SW 1271 (cell line): ENCODE data around the gene ITSN1.
"Not testable (repeated sequence)": the region's sequence is repeated elsewhere in the genome, so short reads cannot be mapped to it uniquely, and the experiment has no call there.

Experiments
- DNase-seq, 2 experiments: peaks; one replicate each; lab custom pipeline; 2025; lab: John Stamatoyannopoulos, UW

ITSN1 gene

DNA sequence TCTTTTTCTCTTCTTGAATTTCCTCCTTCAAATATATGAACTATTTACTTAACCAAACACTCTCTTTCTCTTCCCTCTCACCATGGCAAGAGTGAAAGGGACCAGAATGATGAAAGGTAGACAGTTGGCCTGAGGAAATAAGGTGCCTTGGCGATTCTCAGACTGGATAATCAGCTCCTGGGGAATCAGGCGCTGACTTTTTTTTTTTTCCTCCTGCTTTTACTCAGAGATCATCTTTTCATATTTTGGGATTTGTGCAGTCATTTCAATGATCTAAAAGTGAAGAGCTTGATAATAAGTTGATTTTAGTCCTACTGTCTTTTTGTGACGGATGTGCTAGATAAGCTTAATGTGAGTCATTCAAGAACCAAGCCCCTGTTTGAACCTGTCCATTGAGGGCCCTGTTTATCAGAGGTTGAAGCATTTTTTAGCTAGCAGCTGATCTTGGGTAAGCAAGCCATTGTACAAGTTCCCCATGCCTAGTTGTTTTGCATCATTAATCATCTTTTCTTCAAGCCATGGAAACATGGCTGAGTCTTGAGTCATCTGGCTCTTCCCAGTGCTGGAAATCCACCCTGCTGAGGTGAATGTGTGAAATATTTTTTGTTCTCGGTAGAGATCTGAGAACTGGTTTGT is 40.8 kb downstream of the ITSN1 start:
- DNase-seq: peak; percentile 64 to 83

DNA sequence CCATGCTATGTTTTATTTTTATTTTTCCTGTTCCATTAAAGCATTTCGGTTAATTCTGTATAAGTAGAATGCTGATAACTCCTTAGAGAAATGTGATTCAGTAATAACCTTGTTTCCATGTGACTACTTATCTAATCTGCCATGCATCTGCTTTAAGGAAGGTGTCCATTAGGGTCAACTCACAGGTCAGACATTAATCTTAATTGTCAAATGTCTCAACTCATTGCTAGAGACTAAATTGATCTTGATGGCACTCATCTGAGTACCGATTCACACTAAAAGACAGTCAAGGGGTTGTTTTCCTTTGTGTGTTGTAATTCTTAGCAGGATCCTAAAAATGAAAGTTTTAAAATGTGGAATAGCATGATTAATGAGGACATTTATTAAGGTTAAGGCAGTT is 41.8 kb downstream of the ITSN1 start:
- DNase-seq: no peak

DNA sequence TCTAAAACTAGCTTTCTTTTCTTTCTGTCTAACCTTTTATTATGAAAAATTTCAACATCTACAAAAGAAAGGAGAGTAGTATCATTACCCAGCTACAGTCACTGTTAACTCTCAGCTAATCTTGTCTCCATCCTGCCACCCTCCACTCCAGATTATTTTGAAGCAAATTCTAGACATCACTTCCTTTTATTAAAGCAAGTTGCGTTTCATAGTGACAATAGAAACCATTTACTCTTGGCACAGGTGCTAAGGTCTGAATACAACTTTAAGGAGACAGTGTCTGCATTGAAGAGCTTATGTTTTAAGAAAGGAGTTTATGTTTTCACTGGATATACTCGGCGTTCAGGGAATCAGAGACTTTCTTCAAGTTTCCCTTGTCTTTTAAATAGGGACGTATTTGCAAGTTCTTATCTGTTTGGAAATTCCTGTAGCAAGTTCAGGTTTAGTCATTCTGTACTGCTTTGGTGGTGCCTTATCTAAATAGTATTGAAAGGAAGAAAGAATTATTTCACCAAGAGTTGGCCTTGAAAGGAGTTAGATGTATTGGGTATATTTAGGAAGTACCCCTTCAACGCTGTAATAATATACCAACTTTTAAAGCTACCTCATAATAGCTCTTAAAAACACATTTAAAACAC is 42.7 kb downstream of the ITSN1 start:
- DNase-seq: no peak

DNA sequence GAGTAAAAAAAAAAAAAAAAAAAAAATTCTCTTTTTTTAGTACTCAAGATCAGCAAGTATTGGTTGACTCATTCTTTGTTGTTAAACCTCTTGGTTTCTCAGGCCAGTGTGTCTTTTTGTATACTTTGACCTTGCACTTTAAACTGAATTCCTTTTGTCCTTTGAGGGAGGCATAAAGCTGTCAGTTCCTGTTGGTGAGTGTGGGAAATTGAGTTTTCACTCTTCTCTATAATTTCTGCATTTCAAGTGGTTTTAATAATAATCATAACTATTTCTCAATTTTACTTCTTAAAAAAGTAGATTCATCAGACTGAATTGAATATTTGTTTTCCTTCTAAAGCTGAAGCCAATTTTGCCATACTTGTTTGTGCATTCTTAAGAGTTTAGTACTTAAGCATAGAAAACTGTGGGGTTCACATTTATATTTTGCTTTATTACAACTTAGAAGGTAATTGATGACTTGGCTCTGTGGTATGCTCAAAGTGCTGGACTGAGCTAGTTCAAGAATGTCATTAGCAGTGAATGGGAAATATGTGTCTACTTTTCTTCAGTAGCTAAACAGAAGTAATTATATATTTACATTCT is 43.4 kb downstream of the ITSN1 start:
- peak in 1 of 2 experiments; percentile 45 for DNase-seq

DNA sequence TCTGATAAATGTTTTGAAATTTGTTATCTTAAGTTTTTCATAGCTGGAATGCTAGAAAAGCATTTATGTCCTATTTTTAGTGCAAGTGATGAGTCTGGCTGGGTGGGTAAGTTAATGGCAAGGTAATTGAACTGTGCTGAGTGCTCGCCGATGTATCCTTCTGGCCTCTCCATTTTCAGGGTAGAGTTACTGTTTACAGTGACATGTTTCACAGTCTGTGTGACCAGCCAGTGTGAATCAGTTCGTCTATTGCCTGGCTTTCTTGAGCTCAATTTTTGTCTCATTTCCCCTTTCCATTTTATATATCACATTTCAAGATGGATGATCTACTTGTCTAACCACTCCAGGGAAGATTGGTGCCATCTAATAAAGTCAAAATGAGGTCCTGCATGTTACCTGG is 44.1 kb downstream of the ITSN1 start:
- DNase-seq: no peak

DNA sequence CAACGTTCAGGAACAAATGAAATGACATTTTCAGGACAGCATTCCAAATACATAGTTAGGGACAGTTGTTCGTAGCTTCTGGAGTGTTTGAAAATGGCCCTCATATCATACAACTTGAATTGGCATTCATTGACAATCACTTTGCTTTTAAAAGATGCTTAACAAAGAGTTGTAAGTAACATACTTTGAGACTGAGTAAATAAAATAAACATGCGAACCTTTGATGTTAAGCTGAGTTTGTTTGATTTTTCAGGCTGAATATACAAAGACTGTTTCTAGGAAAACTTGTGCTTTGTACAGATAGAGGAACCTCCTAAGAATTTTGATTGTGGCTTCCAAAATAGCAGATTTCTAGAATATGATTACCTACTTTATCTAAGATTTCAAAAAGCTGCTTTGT is 45.3 kb downstream of the ITSN1 start:
- DNase-seq: no peak

DNA sequence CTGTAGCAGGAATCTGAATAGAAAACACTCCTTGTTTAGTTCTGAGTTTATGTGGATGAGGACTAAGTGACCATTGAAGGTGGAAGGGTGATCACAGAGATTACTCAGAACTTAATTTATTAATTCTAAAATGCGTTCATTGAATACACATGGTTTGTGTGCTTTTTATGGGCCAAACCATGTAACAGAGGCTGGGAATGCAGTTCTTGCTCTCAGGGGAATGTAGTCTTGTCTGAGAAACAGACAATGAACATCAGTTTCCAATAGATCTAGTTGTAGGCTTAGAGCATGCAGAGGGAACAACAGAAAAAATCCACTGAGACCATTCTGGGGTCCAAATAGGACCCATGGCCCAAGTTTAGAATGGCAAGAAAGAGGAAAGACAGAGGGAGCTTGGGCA is 46.1 kb downstream of the ITSN1 start:
- no peak for DNase-seq

DNA sequence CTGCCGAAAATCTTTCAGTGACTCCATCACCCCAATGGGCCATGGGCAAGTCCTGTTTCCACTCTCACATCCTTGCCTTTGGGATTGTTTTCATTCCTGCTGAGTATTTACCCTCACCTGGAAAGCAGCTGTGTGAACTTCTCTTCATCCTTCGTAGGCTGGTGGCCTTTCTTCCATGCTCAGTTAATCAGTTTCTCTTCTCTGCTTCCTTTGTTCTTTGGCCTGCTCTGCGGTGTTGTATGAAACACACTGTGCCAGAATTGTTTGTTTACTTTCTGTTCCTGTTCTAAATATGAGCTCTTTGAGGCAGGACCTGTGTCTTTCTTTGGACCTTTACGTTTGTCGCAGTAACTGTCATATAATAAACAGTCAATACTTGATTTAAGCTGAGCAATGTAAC is 48.6 kb downstream of the ITSN1 start:
- DNase-seq: no peak

DNA sequence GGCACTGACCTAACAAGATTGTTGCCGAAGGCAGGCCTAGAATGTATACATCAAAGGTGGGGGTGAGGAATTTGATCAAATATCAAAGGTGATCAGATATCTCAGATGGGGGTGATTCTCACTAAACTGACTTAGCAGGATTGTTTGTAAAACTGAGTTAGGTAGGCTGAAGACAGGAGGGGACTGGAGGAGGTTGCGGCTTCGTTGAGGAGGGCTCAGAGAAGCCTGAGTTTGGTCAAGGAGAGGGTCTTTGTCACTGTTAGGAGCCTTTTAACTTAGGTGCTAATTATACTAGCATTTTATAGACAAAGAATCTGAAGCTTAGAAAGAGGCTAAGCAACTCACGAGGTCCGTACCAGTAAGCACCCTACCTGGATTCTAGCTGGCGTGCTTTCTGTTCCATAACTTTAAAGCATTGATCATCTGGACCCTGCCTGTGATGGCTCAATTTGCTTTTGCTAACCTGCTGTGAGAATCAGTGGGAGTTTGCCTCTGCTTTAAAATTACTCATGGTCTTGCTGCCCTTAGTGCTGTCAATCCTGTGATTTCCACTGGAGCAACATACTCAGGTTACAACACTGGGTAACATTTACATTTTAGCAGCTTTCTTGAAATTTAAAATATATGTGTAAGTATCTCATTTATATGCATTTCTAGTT is 49.8 kb downstream of the ITSN1 start:
- no peak for DNase-seq

DNA sequence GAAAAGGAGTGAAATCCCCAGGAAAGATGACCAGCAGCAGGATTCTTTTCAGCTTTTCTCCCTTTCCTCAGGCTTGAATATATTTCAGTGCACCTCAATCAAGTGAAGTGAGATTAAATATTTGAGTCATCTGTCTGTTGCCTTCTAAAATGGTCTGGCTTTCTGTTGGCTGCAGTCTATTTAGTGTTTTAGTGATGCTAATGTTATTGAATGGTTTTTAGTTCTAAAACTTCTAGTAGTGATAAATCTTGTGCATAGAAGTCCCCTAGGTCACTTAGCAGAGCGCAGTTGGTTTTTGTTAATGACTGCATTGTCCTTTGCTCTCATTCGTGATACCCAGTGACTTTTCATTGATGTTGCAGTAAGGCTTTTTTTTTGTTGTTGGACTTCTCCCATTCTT is 53.5 kb downstream of the ITSN1 start:
- DNase-seq: no peak

DNA sequence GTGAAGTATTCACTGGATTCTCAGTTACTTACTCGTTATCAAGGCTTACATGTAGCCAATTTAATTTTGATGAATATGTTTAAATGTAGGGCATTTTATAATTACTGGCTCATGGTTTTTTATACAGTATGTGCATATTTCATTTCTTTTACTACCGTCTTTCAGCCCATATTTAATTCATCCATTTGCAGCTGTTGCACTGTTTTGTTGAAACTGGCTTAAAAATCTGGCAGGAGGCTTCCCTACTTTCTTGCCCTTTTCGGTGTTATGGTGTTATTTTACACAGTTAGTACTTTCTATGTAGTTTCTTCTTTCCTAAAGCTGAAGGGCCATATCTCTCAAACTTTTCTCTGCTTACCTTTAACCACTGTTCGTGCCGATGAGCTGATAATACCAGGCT is 54.2 kb downstream of the ITSN1 start:
- DNase-seq: no peak

DNA sequence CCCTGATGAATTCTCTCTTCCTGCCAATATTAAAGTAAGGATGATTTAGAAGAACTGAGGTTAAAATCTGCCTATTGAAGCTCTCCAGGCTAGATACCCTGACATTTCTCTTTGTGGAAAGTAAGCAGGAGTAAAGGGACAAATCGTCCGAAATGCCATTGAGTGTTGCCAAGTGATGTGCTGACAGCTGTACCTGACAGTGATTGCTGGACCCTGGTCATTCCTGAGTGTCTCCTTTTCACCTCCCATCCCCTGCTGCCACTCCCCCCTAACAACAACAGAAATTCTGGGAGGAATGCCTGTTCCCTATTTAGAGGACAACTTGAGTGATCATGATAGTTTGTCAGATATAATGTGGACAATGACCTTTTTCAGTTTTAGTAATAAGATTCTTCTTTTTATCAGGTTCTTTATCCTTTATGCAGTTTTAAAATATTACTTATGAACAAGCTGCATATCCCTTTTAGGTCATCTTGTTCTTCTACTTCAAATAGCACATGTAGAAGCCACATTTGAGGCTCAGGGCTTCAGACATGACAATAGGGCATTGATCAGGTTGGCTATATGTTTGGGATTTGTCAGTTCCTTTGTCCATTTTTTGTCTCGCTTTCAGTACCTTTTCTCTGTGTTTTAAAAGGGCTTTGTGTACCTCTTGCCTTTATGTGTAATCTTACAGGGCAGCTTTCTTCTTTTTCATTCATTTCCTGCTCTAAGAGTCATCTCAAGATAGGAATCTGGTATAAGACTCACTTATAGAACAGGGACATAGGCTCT is 56.0 kb downstream of the ITSN1 start:
- DNase-seq: no peak

DNA sequence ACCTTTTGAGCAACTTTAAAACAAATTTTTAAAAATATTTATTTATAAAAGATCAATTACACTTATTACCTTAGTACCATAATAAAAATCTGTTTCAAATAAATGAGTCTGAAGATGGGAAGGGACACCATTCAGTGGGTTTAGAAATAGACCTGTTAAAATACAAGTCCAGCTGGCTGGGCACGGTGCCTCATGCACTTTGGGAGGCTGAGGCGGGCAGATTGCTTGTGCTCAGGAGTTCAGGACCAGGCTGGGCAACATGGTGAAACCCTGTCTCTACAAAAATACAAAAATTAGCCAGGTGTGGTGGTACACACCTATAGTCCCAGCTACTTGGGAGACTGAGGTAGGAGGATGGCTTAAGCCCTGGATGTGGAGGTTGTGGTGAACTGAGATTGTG is 57.0 kb downstream of the ITSN1 start:
- no peak for DNase-seq

DNA sequence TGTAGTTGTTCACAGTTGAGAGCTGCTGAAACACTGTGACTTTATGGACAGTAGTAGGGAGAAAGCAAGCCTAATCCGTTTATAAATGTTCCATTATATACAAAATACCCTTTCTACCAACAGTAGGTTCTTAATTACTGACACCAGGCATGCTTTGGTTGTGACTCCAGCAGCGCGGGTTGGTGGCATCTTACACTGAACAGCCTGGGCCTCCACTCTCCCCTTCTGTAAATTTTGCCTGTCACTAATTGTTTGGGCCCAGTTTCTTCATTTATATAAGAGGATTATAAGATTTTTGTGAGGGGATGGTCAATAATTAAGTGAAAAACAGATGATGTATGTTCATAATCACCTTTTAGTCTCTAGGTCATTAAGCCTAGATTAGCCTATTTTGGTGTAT is 58.2 kb downstream of the ITSN1 start:
- no peak for DNase-seq

DNA sequence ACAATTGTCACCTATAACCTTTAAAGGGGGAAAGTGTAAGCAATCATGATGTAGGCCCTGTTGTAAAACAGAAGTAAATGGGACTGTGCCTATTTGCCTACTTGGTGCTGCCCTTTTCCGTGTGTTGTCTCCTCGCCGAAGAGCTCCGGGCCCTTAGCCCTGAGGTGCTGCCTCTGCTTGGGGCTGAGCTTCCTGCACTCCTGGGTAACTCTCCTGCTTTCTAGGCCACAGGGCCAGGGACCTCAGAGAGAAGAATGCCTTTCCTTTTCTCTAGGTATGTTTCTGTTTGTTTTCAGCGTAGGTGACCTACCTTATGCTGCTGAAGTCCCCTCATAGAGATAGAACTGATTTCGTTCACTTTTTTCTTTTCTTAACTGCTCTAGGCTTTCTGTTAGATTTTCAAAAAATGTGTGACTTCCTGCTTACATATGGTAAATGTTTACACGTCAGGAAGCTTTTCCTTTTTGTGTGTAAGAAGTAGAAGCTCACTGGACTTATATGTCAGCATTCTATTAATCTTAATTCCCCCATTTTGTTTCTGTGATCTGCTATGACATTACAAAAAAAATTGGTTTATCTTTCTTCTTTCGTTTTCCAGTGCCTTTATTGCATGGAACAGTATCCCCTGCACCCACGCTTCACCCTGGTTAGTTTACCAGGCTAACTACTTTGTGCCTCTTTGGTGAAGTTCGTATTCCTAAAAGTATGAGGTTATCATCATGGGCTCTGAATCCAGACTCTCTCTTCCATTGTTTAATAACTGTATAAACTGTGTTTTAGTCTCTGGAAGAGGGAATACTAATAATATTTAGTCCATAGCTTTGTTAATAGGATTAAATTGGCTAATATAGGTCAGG is 61.7 kb downstream of the ITSN1 start:
- DNase-seq: no peak

DNA sequence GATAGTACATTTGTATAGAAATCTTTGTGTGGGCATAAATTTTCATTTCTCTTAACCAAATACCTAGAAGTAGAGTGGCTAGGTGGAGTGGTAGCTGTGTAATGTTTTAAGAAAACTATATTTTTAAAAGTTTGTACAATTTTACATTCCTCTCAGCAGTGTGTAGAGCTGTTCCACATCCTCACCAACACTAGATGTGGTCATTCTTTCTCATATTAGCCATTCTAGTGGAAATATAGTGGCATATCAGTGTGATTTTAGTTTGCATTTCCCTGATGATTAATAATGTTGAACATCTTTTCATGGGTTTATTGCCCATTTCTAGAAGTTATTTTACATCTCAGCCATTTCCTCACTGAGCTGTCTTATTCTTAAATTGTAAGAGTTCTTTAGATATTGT is 65.5 kb downstream of the ITSN1 start:
- DNase-seq: no peak

DNA sequence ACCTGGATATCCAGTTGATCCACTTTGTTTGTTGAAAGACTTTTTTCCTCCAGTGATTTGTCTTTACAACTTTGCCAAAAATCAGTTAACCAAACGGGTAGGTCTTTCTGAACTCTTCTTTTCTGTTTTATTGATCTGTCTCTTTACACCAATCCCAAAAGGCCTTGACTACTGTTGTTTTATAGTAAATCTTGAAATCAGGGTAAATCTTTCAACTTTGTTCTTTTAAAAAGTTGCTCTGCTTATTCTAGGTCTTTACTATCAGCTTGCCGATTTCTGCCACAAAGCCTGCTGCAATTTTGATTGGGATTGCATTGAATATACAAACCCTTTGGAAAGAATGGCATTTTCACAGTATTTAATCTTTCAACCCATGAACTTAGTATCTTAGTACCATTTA is 66.6 kb downstream of the ITSN1 start:
- DNase-seq: no peak

DNA sequence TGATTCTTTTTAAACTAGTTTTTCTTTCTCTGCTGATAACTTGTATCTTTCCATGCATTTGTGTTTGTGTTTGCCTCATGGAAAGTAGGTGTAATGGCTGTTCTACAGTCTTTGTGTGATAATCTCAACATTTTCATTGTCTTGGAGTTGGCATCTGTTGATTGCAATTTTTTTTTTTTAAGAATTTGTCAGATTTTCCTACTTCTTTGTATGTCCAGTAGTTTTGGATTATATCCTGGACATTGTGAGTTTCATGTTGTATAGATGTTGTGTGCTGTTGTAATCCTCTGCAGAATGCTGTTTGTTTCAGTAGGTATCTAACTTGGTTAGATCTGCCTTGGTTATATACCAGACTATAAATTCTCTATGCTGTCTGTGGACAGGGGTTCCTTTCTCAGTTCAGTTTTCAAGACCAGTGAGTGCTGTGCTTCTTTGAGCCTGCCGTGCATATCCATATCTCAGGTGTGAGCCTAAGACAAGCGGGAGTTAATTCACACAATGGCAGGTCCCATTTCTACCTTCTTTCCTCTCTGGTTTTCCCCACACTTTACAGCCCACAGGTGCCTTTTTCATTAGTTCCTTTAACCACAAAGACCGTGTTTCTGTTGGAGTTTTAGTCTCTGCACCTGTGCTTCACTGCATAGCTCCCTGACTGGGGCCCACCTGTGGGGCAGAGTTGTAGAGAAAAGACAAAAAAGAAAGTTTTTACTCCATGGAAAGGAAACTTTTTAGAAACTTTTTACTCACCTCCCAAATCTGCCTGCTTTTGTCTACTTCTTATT is 69.9 kb downstream of the ITSN1 start:
- no peak for DNase-seq

DNA sequence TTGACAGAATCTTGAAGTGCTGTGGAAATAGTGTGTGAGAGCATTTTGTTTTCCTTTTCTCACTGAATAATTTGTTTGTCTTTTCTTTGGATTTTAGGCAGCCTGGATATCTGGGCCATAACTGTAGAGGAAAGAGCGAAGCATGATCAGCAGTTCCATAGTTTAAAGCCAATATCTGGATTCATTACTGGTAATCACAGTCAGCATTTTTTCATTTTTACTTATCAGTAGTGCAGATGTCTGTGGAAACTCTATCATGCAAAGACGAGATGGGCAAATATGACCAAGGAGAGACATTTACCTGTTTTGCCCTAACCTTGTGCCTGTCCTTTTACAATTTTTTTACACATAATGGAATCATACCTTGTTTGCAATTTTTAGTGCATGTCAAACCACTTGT is 78.8 kb downstream of the ITSN1 start:
- DNase-seq: no peak

DNA sequence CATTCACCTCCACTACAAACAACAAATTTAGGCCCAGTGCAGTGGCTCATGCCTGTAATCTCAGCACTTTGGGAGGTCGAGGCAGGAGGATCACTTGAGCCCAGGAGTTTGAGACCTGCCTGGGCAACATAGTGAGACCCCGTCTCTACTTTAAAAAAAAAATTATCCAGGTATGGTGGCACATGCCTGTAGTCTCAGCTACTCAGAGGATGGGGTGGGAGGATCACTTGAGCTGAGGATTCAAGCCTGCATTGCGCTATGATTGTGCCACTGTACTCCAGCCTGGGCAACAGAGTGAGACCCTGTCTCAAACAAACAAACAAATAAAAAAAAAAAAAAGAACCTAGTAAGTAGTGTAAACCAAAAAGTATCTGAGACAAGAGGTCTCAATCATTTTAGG is 86.8 kb downstream of the ITSN1 start:
- not testable (repeated sequence) for DNase-seq

DNA sequence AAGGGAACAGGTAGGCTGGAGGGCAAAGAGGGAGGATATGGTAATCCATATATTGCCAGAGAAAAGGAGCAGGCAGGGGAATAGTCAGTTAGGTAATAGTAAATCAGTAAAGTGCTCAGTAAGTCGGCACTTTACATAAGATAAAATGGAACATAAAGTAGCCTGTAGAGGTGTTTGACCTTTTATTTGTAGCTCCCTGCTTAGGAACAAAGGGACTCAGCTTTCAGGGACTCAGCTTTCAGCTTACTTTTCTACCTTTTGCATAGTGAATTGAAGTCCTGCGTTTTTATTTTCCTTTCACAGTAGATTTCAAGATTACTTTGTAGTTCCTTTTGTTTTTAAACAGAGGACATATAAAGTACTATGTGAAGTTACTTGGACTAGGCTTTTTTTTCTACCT is 87.3 kb downstream of the ITSN1 start:
- no peak for DNase-seq
